ENCODE measurements around the gene ZBTB12. TPM values are rescaled to one million over a fixed set of nuclear protein-coding genes. Genes with fewer than 3 reads are reported as not detected.
A peak's percentile ranks its signal among the peaks of the same experiment; 100 is the strongest.
"Not testable (repeated sequence)": the region's sequence is repeated elsewhere in the genome, so short reads cannot be mapped to it uniquely, and the experiment has no call there.

Gene ZBTB12
- total and polyA plus RNA-seq, 5 donors from 2014 or later, result 0.20 TPM; not detected in 4

GRCh38 chr6:31908255-31908654, 6.4 kb upstream of the ZBTB12 start:
- ATAC-seq (ENCODE audit: low read depth in 2 of 2); H3K4me3 Mint-ChIP-seq; H3K36me3 Mint-ChIP-seq; H3K36me3 ChIP-seq (ENCODE audit: control insufficient read depth, insufficient read depth, low read length); H3K9me3 ChIP-seq (ENCODE audit: control insufficient read depth in 2 of 2, low read length in 2 of 2); H3K27me3 ChIP-seq (ENCODE audit: control insufficient read depth, insufficient read depth, low read length); H3K4me1 ChIP-seq (ENCODE audit: control insufficient read depth, insufficient read depth, low read length, poor library complexity, severe bottlenecking); H3K4me3 ChIP-seq (ENCODE audit: low read depth, low read length); DNase-seq; H3K4me1 Mint-ChIP-seq; H3K27ac Mint-ChIP-seq; H3K9me3 Mint-ChIP-seq; H3K27ac ChIP-seq (ENCODE audit: insufficient read depth, low read length, poor library complexity, severe bottlenecking): not testable (repeated sequence)
- peaks cover 15% of the 10 kb centered on the region for H3K27me3 Mint-ChIP-seq

GRCh38 chr6:31907158-31907813, 5.4 kb upstream of the ZBTB12 start:
- no peak overlapping the region for H3K4me3 ChIP-seq (ENCODE audit: low read depth, low read length)
- H3K4me1 ChIP-seq (ENCODE audit: control insufficient read depth, insufficient read depth, low read length, poor library complexity, severe bottlenecking), result peaks cover 6% of the 10 kb centered on the region
- no peaks in the 10 kb centered on the region for H3K36me3 ChIP-seq (ENCODE audit: control insufficient read depth, insufficient read depth, low read length)
- no peaks in the 10 kb centered on the region for H3K9me3 ChIP-seq (ENCODE audit: control insufficient read depth in 2 of 2, low read length in 2 of 2)
- peaks cover 0 to 2% (median 0%) of the 10 kb centered on the region in 7 donors for H3K9me3 Mint-ChIP-seq
- DNase-seq, result no peak
- H3K27me3 ChIP-seq (ENCODE audit: control insufficient read depth, insufficient read depth, low read length), result peaks cover 3% of the 10 kb centered on the region
- no peak overlapping the region for H3K27ac Mint-ChIP-seq
- ATAC-seq (ENCODE audit: low read depth in 2 of 2), result no peak
- no peak overlapping the region for H3K27ac ChIP-seq (ENCODE audit: insufficient read depth, low read length, poor library complexity, severe bottlenecking)
- H3K4me3 Mint-ChIP-seq, result peak overlapping the region in 1 of 4 donors; percentile 87
- peaks cover 15% of the 10 kb centered on the region for H3K27me3 Mint-ChIP-seq
- H3K36me3 Mint-ChIP-seq, result no peaks in the 10 kb centered on the region
- H3K4me1 Mint-ChIP-seq, result peaks cover 0 to 12% (median 8%) of the 10 kb centered on the region in 4 donors

- Mint-ChIP-seq H3K4me1 (peaks cover 0 to 12% (median 8%) of the 10 kb centered on the region in 4 donors), H3K27me3 (peaks cover 15% of the 10 kb centered on the region), H3K4me3 (peak overlapping the region in 1 of 4 donors; percentile 87)
- H3K27me3 ChIP-seq (ENCODE audit: control insufficient read depth, insufficient read depth, low read length); H3K9me3 ChIP-seq (ENCODE audit: control insufficient read depth in 2 of 2, low read length in 2 of 2); DNase-seq; H3K9me3 Mint-ChIP-seq; H3K36me3 ChIP-seq (ENCODE audit: control insufficient read depth, insufficient read depth, low read length); H3K27ac Mint-ChIP-seq; H3K27ac ChIP-seq (ENCODE audit: insufficient read depth, low read length, poor library complexity, severe bottlenecking); H3K36me3 Mint-ChIP-seq; ATAC-seq (ENCODE audit: low read depth in 2 of 2); H3K4me1 ChIP-seq (ENCODE audit: control insufficient read depth, insufficient read depth, low read length, poor library complexity, severe bottlenecking); H3K4me3 ChIP-seq (ENCODE audit: low read depth, low read length): not testable (repeated sequence)
Measured at GRCh38 chr6:31906727-31907126, 4.8 kb upstream of the ZBTB12 start.

- Histone ChIP-seq H3K36me3 (ENCODE audit: control insufficient read depth, insufficient read depth, low read length) (no peaks in the 10 kb centered on the region), H3K27me3 (ENCODE audit: control insufficient read depth, insufficient read depth, low read length) (peaks cover 3% of the 10 kb centered on the region), H3K27ac (ENCODE audit: insufficient read depth, low read length, poor library complexity, severe bottlenecking) (no peak overlapping the region), H3K4me1 (ENCODE audit: control insufficient read depth, insufficient read depth, low read length, poor library complexity, severe bottlenecking) (peaks cover 12% of the 10 kb centered on the region), H3K4me3 (ENCODE audit: low read depth, low read length) (no peak overlapping the region), H3K9me3 (ENCODE audit: control insufficient read depth in 2 of 2, low read length in 2 of 2) (no peaks in the 10 kb centered on the region)
- H3K27ac Mint-ChIP-seq, result no peak overlapping the region
- no peaks in the 10 kb centered on the region for H3K36me3 Mint-ChIP-seq
- ATAC-seq (ENCODE audit: low read depth in 2 of 2), result no peak
- H3K4me3 Mint-ChIP-seq, result peak overlapping the region in 1 of 4 donors; percentile 77
- no peak for DNase-seq
- H3K27me3 Mint-ChIP-seq, result peaks cover 15% of the 10 kb centered on the region
- peaks cover 0 to 2% (median 0%) of the 10 kb centered on the region in 7 donors for H3K9me3 Mint-ChIP-seq
- peaks cover 0 to 12% (median 8%) of the 10 kb centered on the region in 4 donors for H3K4me1 Mint-ChIP-seq
Measured at GRCh38 chr6:31906122-31906521, 4.2 kb upstream of the ZBTB12 start.

GRCh38 chr6:31905041-31905440, 3.2 kb upstream of the ZBTB12 start:
- H3K9me3 ChIP-seq (ENCODE audit: control insufficient read depth in 2 of 2, low read length in 2 of 2), result no peaks in the 10 kb centered on the region
- H3K4me1 ChIP-seq (ENCODE audit: control insufficient read depth, insufficient read depth, low read length, poor library complexity, severe bottlenecking), result peaks cover 12% of the 10 kb centered on the region
- H3K27ac ChIP-seq (ENCODE audit: insufficient read depth, low read length, poor library complexity, severe bottlenecking), result no peak overlapping the region
- no peak for DNase-seq
- H3K27ac Mint-ChIP-seq, result no peak overlapping the region
- peaks cover 0 to 12% (median 10%) of the 10 kb centered on the region in 4 donors for H3K4me1 Mint-ChIP-seq
- H3K27me3 Mint-ChIP-seq, result peaks cover 15% of the 10 kb centered on the region
- no peaks in the 10 kb centered on the region for H3K36me3 ChIP-seq (ENCODE audit: control insufficient read depth, insufficient read depth, low read length)
- ATAC-seq (ENCODE audit: low read depth in 2 of 2), result no peak
- H3K4me3 ChIP-seq (ENCODE audit: low read depth, low read length), result no peak overlapping the region
- H3K4me3 Mint-ChIP-seq, result peak overlapping the region in 1 of 4 donors; percentile 64
- peaks cover 0 to 2% (median 0%) of the 10 kb centered on the region in 7 donors for H3K9me3 Mint-ChIP-seq
- H3K27me3 ChIP-seq (ENCODE audit: control insufficient read depth, insufficient read depth, low read length), result peaks cover 3% of the 10 kb centered on the region
- H3K36me3 Mint-ChIP-seq, result no peaks in the 10 kb centered on the region

- peaks cover 15% of the 10 kb centered on the region for H3K27me3 Mint-ChIP-seq
- H3K4me1 ChIP-seq (ENCODE audit: control insufficient read depth, insufficient read depth, low read length, poor library complexity, severe bottlenecking), result peaks cover 21% of the 10 kb centered on the region
- H3K36me3 ChIP-seq (ENCODE audit: control insufficient read depth, insufficient read depth, low read length), result no peaks in the 10 kb centered on the region
- peaks cover 0 to 2% (median 0%) of the 10 kb centered on the region in 7 donors for H3K9me3 Mint-ChIP-seq
- DNase-seq, result no peak
- H3K27me3 ChIP-seq (ENCODE audit: control insufficient read depth, insufficient read depth, low read length), result peaks cover 3% of the 10 kb centered on the region
- ATAC-seq (ENCODE audit: low read depth in 2 of 2), result no peak
- no peak overlapping the region for H3K27ac ChIP-seq (ENCODE audit: insufficient read depth, low read length, poor library complexity, severe bottlenecking)
- H3K4me3 Mint-ChIP-seq, result no peak overlapping the region
- H3K4me3 ChIP-seq (ENCODE audit: low read depth, low read length), result no peak overlapping the region
- H3K36me3 Mint-ChIP-seq, result no peaks in the 10 kb centered on the region
- peaks cover 0 to 19% (median 16%) of the 10 kb centered on the region in 4 donors for H3K4me1 Mint-ChIP-seq
- H3K27ac Mint-ChIP-seq, result no peak overlapping the region
- H3K9me3 ChIP-seq (ENCODE audit: control insufficient read depth in 2 of 2, low read length in 2 of 2), result no peaks in the 10 kb centered on the region
Measured at GRCh38 chr6:31903957-31904356, 2.1 kb upstream of the ZBTB12 start.

- peak overlapping the region; percentile 73 to 80 (median 76) for H3K4me3 Mint-ChIP-seq
Measured at GRCh38 chr6:31901415-31901952, 402 bp downstream of the ZBTB12 start.

More at GRCh38 chr6:31901415-31901952, 402 bp downstream of the ZBTB12 start:
- peak; percentile 31 to 32 for ATAC-seq (ENCODE audit: low read depth in 2 of 2)
- H3K27me3 Mint-ChIP-seq, result peaks cover 9% of the 10 kb centered on the region
- peaks cover 0 to under 1% (median 0%) of the 10 kb centered on the region in 7 donors for H3K9me3 Mint-ChIP-seq
- peak; percentile 61 to 75 (median 68) for DNase-seq
- H3K36me3 ChIP-seq (ENCODE audit: control insufficient read depth, insufficient read depth, low read length), result no peaks in the 10 kb centered on the region
- peaks cover 3% of the 10 kb centered on the region for H3K27me3 ChIP-seq (ENCODE audit: control insufficient read depth, insufficient read depth, low read length)
- H3K9me3 ChIP-seq (ENCODE audit: control insufficient read depth in 2 of 2, low read length in 2 of 2), result no peaks in the 10 kb centered on the region
- H3K4me3 ChIP-seq (ENCODE audit: low read depth, low read length), result no peak overlapping the region
- no peaks in the 10 kb centered on the region for H3K36me3 Mint-ChIP-seq
- H3K4me1 ChIP-seq (ENCODE audit: control insufficient read depth, insufficient read depth, low read length, poor library complexity, severe bottlenecking), result peaks cover 39% of the 10 kb centered on the region
- no peak overlapping the region for H3K27ac Mint-ChIP-seq
- peaks cover 0 to 34% (median 22%) of the 10 kb centered on the region in 4 donors for H3K4me1 Mint-ChIP-seq
- peak overlapping the region; percentile 63 for H3K27ac ChIP-seq (ENCODE audit: insufficient read depth, low read length, poor library complexity, severe bottlenecking)

All from CD4-positive, CD25-positive, alpha-beta regulatory T cell (primary cell).